IPS DF 6.9 (cell line): ENCODE results near the gene SMIM20.

Experiments
- DNase-seq: peaks from one replicate; pipeline ENCODE4 v3.0.0-alpha.2; 2013; ENCODE audit warnings: low read depth, low spot score
- H3K27ac ChIP-seq: one replicate; pipeline ENCODE4 v1.5.1; 2013; ENCODE audit warnings: low read length, control low read depth
- H3K27me3 ChIP-seq: 2 replicates; pipeline ENCODE4 v1.6.1; 2013; ENCODE audit warnings: mild to moderate bottlenecking, low read length; ENCODE audit not compliant: control insufficient read depth, insufficient read depth
- H3K36me3 ChIP-seq: 2 replicates; pipeline ENCODE4 v1.6.1; 2013; ENCODE audit warnings: low read length; ENCODE audit not compliant: control insufficient read depth, insufficient read depth
- H3K4me1 ChIP-seq: 2 replicates; pipeline ENCODE4 v1.6.1; 2013; ENCODE audit warnings: low read length; ENCODE audit not compliant: control insufficient read depth, insufficient read depth
- H3K4me3 ChIP-seq: 2 replicates; pipeline ENCODE4 v1.5.1; 2013; ENCODE audit warnings: mild to moderate bottlenecking, low read length
- H3K9me3 ChIP-seq: 2 replicates; pipeline ENCODE4 v1.6.1; 2013; ENCODE audit warnings: low read length, inconsistent platforms; ENCODE audit not compliant: control insufficient read depth, insufficient read depth
- WGBS: extraction: QIAGEN DNeasy Blood & Tissue Kit; methylation state at CpG from one replicate; pipeline ENCODE4 v1.1.7; 2013; ENCODE audit warnings: mixed read lengths, missing lambda C conversion rate; ENCODE audit not compliant: insufficient read length, insufficient coverage; 5-methylcytosine and 5-hydroxymethylcytosine counted together

The SMIM20 gene

GRCh38 chr4:25911356-25911755 lies 2.7 kb upstream of the SMIM20 start:
- Histone ChIP-seq H3K4me1 (peaks cover 3% of the 10 kb centered on the region; the same call in 1 of the 2 replicates), H3K27ac (no peak overlapping the region), H3K9me3 (no peaks in the 10 kb centered on the region), H3K4me3 (no peak overlapping the region), H3K27me3 (no peaks in the 10 kb centered on the region), H3K36me3 (no peaks in the 10 kb centered on the region)
- WGBS: no CpG with 5 or more reads among the region's 6 CpGs
- DNase-seq: no peak

- no peaks in the 10 kb centered on the region for H3K36me3 ChIP-seq
- no CpG with 5 or more reads among the region's 26 CpGs for WGBS
- no peak overlapping the region for H3K27ac ChIP-seq
- H3K4me3 ChIP-seq: peak overlapping the region; percentile 51; the same call in 1 of the 2 replicates
- H3K27me3 ChIP-seq: no peaks in the 10 kb centered on the region
- H3K4me1 ChIP-seq: peaks cover 3% of the 10 kb centered on the region; the same call in 1 of the 2 replicates
- H3K9me3 ChIP-seq: no peaks in the 10 kb centered on the region
- no peak for DNase-seq
Measured at GRCh38 chr4:25913056-25913850, 767 bp upstream of the SMIM20 start.

GRCh38 chr4:25914670-25915352 lies 791 bp downstream of the SMIM20 start:
- DNase-seq: no peak
- H3K4me3 ChIP-seq: peak overlapping the region; percentile 72; the same call in 1 of the 2 replicates
- H3K27ac ChIP-seq: no peak overlapping the region
- H3K27me3 ChIP-seq: no peaks in the 10 kb centered on the region
- H3K9me3 ChIP-seq: no peaks in the 10 kb centered on the region
- H3K36me3 ChIP-seq: no peaks in the 10 kb centered on the region
- H3K4me1 ChIP-seq: peaks cover 3% of the 10 kb centered on the region; the same call in 1 of the 2 replicates
- WGBS: no CpG with 5 or more reads among the region's 8 CpGs

GRCh38 chr4:25915353-25915705 lies 1.3 kb downstream of the SMIM20 start:
- H3K36me3 ChIP-seq: no peaks in the 10 kb centered on the region
- H3K9me3 ChIP-seq: no peaks in the 10 kb centered on the region
- H3K4me1 ChIP-seq: peaks cover 3% of the 10 kb centered on the region; the same call in 1 of the 2 replicates
- WGBS: no CpG with 5 or more reads among the region's 12 CpGs
- H3K27me3 ChIP-seq: no peaks in the 10 kb centered on the region
- no peak for DNase-seq
- no peak overlapping the region for H3K27ac ChIP-seq
- no peak overlapping the region for H3K4me3 ChIP-seq

- Histone ChIP-seq H3K4me1 (peaks cover 3% of the 10 kb centered on the region; the same call in 1 of the 2 replicates), H3K9me3 (no peaks in the 10 kb centered on the region), H3K27ac (no peak overlapping the region), H3K36me3 (no peaks in the 10 kb centered on the region; the same call in 1 of the 2 replicates), H3K27me3 (no peaks in the 10 kb centered on the region), H3K4me3 (no peak overlapping the region)
- no peak for DNase-seq
- no CpG with 5 or more reads among the region's 1 CpG for WGBS
Measured at GRCh38 chr4:25916870-25917269, 2.9 kb downstream of the SMIM20 start.

GRCh38 chr4:25919676-25920075 lies 5.7 kb downstream of the SMIM20 start:
- Histone ChIP-seq H3K4me3 (no peak overlapping the region), H3K27ac (no peak overlapping the region), H3K9me3 (no peaks in the 10 kb centered on the region), H3K36me3 (no peaks in the 10 kb centered on the region; the same call in 1 of the 2 replicates), H3K4me1 (peaks cover 1% of the 10 kb centered on the region; the same call in 1 of the 2 replicates), H3K27me3 (no peaks in the 10 kb centered on the region)
- no peak for DNase-seq
- no CpG with 5 or more reads among the region's 5 CpGs for WGBS

- Histone ChIP-seq H3K9me3 (no peaks in the 10 kb centered on the region), H3K4me3 (no peak overlapping the region), H3K27ac (no peak overlapping the region), H3K27me3 (no peaks in the 10 kb centered on the region), H3K4me1 (no peaks in the 10 kb centered on the region), H3K36me3 (no peaks in the 10 kb centered on the region; the same call in 1 of the 2 replicates)
- no CpG with 5 or more reads among the region's 1 CpG for WGBS
- DNase-seq: no peak
Measured at GRCh38 chr4:25921922-25922321, 7.9 kb downstream of the SMIM20 start.

- Histone ChIP-seq H3K4me3 (no peak overlapping the region), H3K4me1 (no peaks in the 10 kb centered on the region), H3K9me3 (no peaks in the 10 kb centered on the region), H3K36me3 (no peaks in the 10 kb centered on the region; the same call in 1 of the 2 replicates), H3K27me3 (no peaks in the 10 kb centered on the region), H3K27ac (no peak overlapping the region)
- WGBS: no CpG with 5 or more reads among the region's 4 CpGs
- DNase-seq: no peak
Measured at GRCh38 chr4:25922812-25923369, 8.9 kb downstream of the SMIM20 start.

- Histone ChIP-seq H3K27ac (no peak overlapping the region), H3K4me1 (no peaks in the 10 kb centered on the region), H3K4me3 (no peak overlapping the region), H3K9me3 (no peaks in the 10 kb centered on the region), H3K36me3 (no peaks in the 10 kb centered on the region; the same call in 1 of the 2 replicates), H3K27me3 (no peaks in the 10 kb centered on the region)
- no peak for DNase-seq
- no CpG with 5 or more reads among the region's 5 CpGs for WGBS
Measured at GRCh38 chr4:25923745-25924144, 9.7 kb downstream of the SMIM20 start.

GRCh38 chr4:25925486-25926201 lies 11.6 kb downstream of the SMIM20 start:
- no peaks in the 10 kb centered on the region for H3K27me3 ChIP-seq
- H3K27ac ChIP-seq: no peak overlapping the region
- H3K36me3 ChIP-seq: no peaks in the 10 kb centered on the region; the same call in 1 of the 2 replicates
- H3K4me1 ChIP-seq: no peaks in the 10 kb centered on the region
- no CpG with 5 or more reads among the region's 11 CpGs for WGBS
- H3K9me3 ChIP-seq: no peaks in the 10 kb centered on the region
- peak; percentile 25 for DNase-seq
- no peak overlapping the region for H3K4me3 ChIP-seq
